ENCODE results near the gene HEXIM2. TPM values are rescaled to one million over a fixed set of nuclear protein-coding genes. Genes with fewer than 3 reads are reported as not detected.

HEXIM2 gene
- total RNA-seq, 2 donors from 2014 or later, result 7.1 to 27.0 TPM

DNA sequence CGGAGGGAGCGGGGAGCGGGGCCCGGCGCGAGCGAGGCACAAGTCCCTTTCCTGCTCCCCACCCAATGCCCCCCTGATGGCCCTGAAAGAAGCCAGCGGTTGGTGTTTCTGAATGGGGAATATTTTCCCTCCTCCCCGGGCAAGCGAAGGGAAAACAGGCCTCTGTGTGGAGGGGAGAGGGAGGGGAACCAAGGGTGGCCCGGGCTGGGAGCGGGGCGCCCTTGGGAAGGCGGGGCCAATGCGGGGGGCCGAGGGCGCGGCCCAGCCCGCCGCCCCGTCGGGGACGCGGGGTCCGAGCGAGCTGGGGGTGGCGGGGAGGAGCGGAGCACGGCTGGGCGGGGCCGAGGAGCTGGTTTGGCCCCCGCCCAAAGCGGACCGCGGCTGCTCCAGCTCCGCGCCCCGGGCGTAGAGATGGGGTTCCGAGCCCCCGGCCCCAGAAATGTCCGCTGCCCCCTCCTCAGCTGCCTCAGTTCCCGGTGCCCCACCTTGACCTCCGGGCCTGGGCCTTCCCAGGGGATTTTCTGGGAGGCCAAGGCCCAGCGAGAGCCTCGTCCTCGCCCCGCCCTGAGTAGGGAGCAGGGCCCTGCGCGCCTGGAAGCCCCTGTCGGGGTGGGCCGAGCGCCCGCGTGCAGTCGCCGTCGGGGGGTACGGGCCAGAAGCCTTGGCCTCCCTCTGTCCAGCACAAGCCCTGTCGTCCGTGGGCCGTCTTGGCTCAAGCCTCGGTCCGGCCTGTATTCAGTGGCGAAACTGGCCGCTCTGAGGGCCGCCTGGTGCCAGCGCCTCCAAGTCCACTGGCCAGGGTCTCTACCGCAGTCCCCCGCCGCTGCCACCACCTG, 17.3 kb upstream of the HEXIM2 start:
- Histone ChIP-seq H3K36me3 (no peaks in the 10 kb centered on the region), H3K27ac (peak overlapping the region; percentile 93 to 94), H3K9me3 (no peaks in the 10 kb centered on the region), H3K27me3 (replicated peaks; ENCODE audit: insufficient read depth) (no peaks in the 10 kb centered on the region), H3K4me1 (replicated peaks) (no peaks in the 10 kb centered on the region), H3K4me3 (peak overlapping the region; percentile 29 to 42)
- DNase-seq (ENCODE audit: low spot score), result peak; percentile 56
- WGBS, result 13% methylated on average over 46 of the region's 71 CpGs
- intact Hi-C loops (cut with DNase I), result loop anchor here (5.0 kb wide), 1 partner anchor 173 kb away; the partner anchor contains the start of gene MAP3K14
- TF ChIP-seq, protein P1, sequence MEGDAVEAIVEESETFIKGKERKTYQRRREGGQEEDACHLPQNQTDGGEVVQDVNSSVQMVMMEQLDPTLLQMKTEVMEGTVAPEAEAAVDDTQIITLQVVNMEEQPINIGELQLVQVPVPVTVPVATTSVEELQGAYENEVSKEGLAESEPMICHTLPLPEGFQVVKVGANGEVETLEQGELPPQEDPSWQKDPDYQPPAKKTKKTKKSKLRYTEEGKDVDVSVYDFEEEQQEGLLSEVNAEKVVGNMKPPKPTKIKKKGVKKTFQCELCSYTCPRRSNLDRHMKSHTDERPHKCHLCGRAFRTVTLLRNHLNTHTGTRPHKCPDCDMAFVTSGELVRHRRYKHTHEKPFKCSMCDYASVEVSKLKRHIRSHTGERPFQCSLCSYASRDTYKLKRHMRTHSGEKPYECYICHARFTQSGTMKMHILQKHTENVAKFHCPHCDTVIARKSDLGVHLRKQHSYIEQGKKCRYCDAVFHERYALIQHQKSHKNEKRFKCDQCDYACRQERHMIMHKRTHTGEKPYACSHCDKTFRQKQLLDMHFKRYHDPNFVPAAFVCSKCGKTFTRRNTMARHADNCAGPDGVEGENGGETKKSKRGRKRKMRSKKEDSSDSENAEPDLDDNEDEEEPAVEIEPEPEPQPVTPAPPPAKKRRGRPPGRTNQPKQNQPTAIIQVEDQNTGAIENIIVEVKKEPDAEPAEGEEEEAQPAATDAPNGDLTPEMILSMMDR (IDR thresholded peaks at IDR 0.05), result peak in 1 of 4 experiments; percentile 1
- no peak for TF ChIP-seq POLR2AphosphoS5 (IDR thresholded peaks at IDR 0.05)

DNA sequence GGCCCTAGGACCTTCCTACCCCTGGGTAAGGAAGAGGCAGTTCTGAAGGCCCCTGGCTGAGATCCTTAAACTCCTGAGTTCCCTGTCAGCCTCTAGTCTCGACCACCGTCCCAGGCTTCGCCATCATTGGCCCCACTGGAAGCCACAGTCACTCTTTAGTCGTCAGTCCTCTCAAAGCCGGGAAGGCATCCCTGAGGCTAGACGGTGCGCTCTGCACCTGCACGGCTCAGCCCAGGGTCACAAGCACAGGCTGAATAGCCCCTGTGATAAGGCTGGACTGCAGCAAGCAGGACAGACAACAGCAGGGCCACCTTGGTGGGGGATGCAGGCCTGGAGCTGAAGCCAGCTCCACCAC, 16.7 kb upstream of the HEXIM2 start:
- Histone ChIP-seq H3K36me3 (no peaks in the 10 kb centered on the region), H3K4me3 (peak overlapping the region; percentile 29 to 42), H3K27ac (peak overlapping the region; percentile 93 to 94), H3K9me3 (no peaks in the 10 kb centered on the region), H3K27me3 (replicated peaks; ENCODE audit: insufficient read depth) (no peaks in the 10 kb centered on the region), H3K4me1 (replicated peaks) (no peaks in the 10 kb centered on the region)
- no peak for TF ChIP-seq POLR2A (IDR thresholded peaks at IDR 0.05)
- TF ChIP-seq POLR2AphosphoS5 (IDR thresholded peaks at IDR 0.05), result no peak
- TF ChIP-seq, protein P1 (IDR thresholded peaks at IDR 0.05), result no peak
- 66% methylated on average over 8 of the region's 8 CpGs for whole genome bisulfite sequencing
- intact Hi-C loops (cut with DNase I), result loop anchor here (5.0 kb wide), 1 partner anchor 172 kb away; the partner anchor contains the start of gene MAP3K14
- DNase-seq (ENCODE audit: low spot score), result no peak

DNA sequence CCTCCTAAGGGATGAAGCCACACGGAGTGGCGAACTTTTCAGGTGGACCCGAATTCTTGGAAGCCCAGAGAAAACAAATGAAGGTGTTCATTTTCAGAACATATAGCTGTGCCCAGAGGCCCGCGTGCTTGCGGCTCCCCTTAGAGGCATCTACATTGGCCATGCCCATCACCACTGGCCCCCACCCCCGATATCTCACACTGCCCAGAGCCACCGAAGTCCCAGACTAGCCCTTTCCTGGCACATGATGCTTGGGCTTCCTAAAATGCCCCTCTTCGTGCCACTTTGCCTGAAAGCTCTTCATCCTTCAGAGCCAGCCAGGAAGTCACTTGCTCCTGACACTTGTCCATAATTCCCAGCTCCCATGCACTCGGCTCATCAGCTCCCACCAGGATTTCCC, 15.5 kb upstream of the HEXIM2 start:
- no peaks in the 10 kb centered on the region for H3K36me3 ChIP-seq
- no peaks in the 10 kb centered on the region for H3K9me3 ChIP-seq
- intact Hi-C loops (cut with DNase I), result loop anchor here (5.0 kb wide), 1 partner anchor 171 kb away; the partner anchor contains the start of gene MAP3K14
- H3K27ac ChIP-seq, result peak overlapping the region; percentile 99
- 89% methylated on average over 10 of the region's 10 CpGs for WGBS
- no peaks in the 10 kb centered on the region for H3K27me3 ChIP-seq (replicated peaks; ENCODE audit: insufficient read depth)
- DNase-seq (ENCODE audit: low spot score), result no peak
- no peak for TF ChIP-seq POLR2A (IDR thresholded peaks at IDR 0.05)
- TF ChIP-seq, protein P1 (IDR thresholded peaks at IDR 0.05), result no peak
- TF ChIP-seq POLR2AphosphoS5 (IDR thresholded peaks at IDR 0.05), result no peak
- no peaks in the 10 kb centered on the region for H3K4me1 ChIP-seq (replicated peaks)
- no peak overlapping the region for H3K4me3 ChIP-seq

DNA sequence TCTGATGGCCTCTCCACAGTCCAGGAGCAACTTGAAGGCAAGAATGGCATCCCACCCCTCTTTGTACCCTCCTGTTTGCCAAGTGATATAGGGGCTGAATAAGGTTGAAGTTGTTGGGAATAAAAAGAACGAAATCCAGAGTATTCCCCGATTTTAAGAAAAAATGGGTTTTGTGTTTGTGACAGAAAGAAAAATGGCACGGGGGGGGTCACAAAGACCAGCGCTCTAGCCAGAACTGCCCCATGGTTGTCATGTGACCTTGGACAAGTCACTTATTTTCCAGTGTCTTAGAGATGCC, 15.1 kb upstream of the HEXIM2 start:
- H3K27me3 ChIP-seq (replicated peaks; ENCODE audit: insufficient read depth), result no peaks in the 10 kb centered on the region
- H3K27ac ChIP-seq, result peak overlapping the region; percentile 99
- DNase-seq (ENCODE audit: low spot score), result no peak
- intact Hi-C loops (cut with DNase I), result loop anchor here (5.0 kb wide), 1 partner anchor 171 kb away; the partner anchor contains the start of gene MAP3K14
- TF ChIP-seq POLR2AphosphoS5 (IDR thresholded peaks at IDR 0.05), result no peak
- WGBS, result 70% methylated on average over 4 of the region's 4 CpGs
- no peaks in the 10 kb centered on the region for H3K36me3 ChIP-seq
- H3K4me3 ChIP-seq, result no peak overlapping the region
- H3K9me3 ChIP-seq, result no peaks in the 10 kb centered on the region
- no peaks in the 10 kb centered on the region for H3K4me1 ChIP-seq (replicated peaks)

DNA sequence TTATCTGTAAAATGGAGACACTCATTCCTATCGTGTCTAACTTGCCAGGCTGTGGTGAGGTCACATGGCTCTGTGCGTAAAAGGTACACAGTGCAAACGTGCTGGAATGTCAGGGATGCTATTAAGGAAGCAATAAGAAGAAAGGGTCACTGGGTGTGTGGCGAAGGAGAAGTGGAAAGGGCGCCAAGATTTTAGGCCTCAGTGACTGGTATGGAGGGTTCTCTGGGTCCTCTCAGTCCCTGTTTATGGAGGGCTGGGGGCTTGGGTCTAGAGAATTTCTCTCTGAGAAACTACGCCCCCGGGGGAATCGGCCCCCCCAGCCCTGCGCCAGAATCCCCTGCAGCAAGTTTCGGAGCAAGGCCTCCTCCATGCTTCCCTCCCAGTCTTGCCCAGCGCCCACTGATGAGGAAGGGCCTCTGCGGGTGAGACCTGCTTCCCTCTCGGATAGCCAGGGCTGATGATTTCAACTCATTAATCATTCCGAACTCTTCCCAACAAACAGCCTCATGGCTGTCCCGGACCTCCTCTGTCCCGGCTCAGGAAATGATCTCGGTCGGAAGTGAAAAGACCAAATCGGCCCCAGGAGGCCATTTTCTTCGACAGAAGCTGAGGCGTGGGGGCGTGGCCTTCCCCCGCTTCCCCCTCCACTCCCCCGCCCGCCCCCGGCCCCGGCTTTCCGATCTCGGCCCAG, 14.6 kb upstream of the HEXIM2 start:
- 4% methylated on average over 29 of the region's 29 CpGs for WGBS
- Histone ChIP-seq H3K36me3 (no peaks in the 10 kb centered on the region), H3K4me1 (replicated peaks) (no peaks in the 10 kb centered on the region), H3K27ac (peak overlapping the region; percentile 99), H3K4me3 (peak overlapping the region; percentile 56 to 63), H3K27me3 (replicated peaks; ENCODE audit: insufficient read depth) (no peaks in the 10 kb centered on the region), H3K9me3 (no peaks in the 10 kb centered on the region)
- TF ChIP-seq POLR2A (IDR thresholded peaks at IDR 0.05), result peak; percentile 45
- TF ChIP-seq, protein P1 (IDR thresholded peaks at IDR 0.05), result peak in 1 of 4 experiments; percentile 2
- TF ChIP-seq POLR2AphosphoS5 (IDR thresholded peaks at IDR 0.05), result peak; percentile 91
- DNase-seq (ENCODE audit: low spot score), result peak; percentile 76
- intact Hi-C loops (cut with DNase I), result loop anchor here (5.0 kb wide), 1 partner anchor 170 kb away; the partner anchor contains the start of gene MAP3K14
